HG03342 (cell line): ENCODE measurements around the gene NOS1AP.

Source experiments
- ATAC-seq: cut with Tn5 transposase; IDR thresholded peaks from one replicate; pipeline ENCODE4 v1.9.1; 2021; ENCODE audit warnings: mild to moderate bottlenecking, moderate library complexity; ENCODE audit not compliant: unreplicated experiment

The NOS1AP gene

DNA sequence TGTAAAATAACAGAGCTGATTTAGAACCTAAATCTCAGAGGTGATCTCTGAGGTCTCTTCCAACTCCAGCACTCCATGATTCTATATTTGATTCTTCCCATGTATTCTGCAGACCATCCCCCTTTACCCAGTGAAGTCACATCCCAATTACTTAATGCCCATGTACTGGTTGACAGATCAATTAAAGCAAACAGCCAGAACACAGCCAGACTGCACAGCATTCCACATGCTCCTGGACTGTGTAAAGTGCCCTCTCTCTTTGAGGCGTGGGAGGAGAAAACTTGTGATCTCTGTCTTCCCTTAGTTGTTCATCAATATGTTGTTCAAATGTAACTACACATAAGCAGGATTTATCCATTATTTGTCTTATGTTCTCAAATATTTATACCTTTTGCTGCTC is 18.1 kb downstream of the NOS1AP start:
- no peak for ATAC-seq

DNA sequence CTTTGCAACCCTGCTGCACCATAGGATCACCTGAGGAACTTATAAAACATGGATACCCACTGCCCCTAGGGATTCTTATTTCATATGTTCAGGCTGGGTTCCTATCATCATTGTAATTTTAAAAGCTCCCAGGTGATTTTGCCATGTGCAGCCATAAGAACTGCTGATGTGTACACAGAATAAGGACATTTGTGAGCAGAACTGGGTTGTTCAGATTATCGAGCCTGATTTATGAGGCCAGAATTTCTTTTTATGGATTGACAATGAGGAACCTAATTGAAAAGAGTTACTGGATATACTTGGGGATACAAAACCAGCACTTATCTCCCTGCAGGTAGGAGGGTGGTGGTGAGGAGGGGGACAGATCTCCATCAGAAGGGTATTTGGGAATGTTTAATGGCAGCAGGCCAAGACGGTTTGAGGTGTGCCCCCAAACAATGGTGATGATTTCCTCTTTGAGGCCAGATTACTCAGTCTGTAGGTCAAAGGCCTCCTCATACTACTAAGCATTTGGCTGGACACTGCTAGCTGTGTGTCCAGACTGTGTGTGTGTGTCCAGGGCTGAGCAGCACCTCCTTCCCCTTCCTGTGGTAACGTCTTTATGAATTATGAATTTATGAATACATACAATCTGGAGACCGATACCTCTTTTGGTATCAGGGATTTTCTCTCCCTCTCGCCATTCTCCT is 18.9 kb downstream of the NOS1AP start:
- no peak for ATAC-seq

- ATAC-seq: no peak
Measured at GRCh38 chr1:162089748-162090147, 20.3 kb downstream of the NOS1AP start.

DNA sequence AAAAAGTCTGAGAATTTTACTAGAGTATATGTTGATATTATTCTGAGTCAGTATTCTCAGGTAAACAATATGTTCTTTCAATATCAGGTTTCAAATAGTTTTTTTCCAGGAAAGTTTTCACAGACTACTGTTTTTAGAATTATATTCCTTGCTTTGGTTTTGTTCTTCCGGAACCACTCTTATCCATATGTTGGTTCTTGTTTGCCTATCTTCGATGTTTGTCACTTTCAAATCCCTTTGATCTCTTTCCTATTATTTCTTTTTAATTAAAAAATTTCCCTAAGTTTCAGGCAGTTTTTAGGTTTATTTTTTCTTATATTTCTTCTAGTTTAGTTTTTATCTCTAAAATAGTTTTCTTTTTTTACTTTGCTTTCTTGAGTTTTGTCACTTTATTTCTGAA is 20.9 kb downstream of the NOS1AP start:
- ATAC-seq: no peak

DNA sequence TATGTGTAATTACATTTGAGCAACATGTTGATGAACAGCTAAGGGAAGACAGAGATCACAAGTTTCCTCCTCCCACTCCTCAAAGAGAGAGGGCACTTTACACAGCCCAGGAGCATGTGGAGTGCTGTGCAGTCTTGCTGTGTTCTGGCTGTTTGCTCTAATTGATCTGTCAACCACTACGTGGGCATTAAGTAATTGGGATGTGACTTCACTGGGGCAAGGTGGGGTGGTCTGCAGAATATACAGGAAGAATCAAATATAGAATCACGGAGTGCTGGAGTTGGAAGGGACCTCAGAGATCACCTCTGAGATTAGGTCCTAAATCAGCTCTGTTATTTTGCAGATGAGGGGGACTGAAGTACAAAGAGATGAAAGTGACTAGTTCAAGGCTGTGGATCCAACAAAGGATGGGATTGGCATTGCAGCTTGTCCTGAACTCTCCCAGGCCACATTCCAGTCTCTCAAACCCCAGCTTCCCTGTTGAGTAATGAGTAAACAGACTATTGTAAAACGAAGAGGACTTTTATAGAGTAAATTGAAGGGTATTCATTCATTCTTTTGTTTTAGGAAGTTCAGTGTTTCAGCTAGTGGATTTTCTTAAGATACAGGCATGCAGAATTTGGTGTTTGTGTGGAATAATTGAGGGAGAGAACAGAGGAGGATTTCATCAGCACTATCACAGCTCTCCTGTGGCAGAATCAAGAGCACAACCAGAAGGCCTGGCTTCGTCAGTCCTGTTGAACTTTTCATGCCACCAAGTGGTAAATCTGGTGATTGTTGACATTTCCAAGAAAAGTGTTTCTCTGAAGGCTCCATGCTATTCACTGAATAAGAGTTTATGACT is 22.4 kb downstream of the NOS1AP start:
- no peak for ATAC-seq

DNA sequence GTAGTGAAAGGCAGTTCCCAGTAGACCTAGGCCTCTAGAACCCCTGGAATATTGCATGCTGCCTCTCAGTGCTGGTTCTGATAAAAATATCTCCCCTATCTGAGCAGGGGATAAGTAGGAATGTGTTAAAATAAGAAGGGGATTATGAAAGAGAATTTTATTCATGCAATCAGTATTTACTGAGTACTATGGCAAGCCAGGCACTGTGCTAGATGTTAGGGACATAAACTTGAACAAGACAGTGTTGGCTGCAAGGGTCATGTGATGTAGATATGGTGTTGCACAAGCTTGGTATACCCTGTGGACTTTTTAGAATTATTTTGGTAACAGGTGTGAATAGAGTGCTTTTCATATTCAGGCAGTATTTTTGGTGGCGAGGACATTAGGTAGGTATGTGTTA is 23.6 kb downstream of the NOS1AP start:
- ATAC-seq: no peak

DNA sequence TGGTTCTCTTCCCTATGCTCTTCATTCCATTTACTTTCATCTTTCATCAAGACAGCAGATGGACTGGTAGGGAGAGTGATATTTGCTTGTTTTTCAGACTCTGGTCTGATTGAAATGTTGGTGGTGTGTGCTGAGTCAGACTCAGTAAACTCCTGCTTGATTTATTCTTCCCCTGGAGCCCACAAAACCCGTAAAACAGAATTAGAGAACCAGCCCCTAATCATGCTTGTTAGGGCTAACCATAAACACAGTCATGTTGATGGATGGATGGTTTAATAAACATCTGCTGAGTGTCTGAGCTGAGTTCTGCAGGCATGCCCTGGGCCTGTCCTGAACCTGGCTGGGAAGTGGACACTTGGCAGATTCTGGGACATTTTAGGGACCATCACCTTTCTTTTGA is 24.8 kb downstream of the NOS1AP start:
- no peak for ATAC-seq

- no peak for ATAC-seq
Measured at GRCh38 chr1:162094723-162095122, 25.2 kb downstream of the NOS1AP start.

DNA sequence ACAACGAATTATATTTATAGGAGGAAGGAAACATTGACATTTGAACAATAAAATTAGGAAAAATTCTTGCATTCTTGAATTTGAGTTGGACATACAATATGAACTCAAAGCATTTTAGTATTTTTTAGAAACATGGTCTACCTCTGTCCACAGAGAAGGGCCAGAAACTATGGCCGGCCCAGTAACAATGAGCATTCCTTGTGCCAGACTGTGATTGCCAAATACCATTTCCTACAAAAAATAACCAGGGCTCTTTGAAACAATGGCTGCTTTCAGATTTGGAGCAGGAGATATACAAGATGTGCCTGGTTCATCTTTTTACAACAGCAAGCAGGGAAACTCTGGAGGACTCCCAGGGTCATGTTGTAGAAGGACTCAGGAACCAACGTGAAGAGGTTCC is 38.4 kb downstream of the NOS1AP start:
- no peak for ATAC-seq

- no peak for ATAC-seq
Measured at GRCh38 chr1:162108426-162108825, 38.9 kb downstream of the NOS1AP start.

- no peak for ATAC-seq
Measured at GRCh38 chr1:162110910-162111309, 41.4 kb downstream of the NOS1AP start.

GRCh38 chr1:162111572-162111971 is 42.1 kb downstream of the NOS1AP start:
- ATAC-seq: no peak

- ATAC-seq: no peak
Measured at GRCh38 chr1:162113419-162113818, 43.9 kb downstream of the NOS1AP start.

- no peak for ATAC-seq
Measured at GRCh38 chr1:162117039-162117774, 47.7 kb downstream of the NOS1AP start.

GRCh38 chr1:162118063-162118462 is 48.6 kb downstream of the NOS1AP start:
- no peak for ATAC-seq

GRCh38 chr1:162128693-162129356 is 59.3 kb downstream of the NOS1AP start:
- ATAC-seq: no peak

DNA sequence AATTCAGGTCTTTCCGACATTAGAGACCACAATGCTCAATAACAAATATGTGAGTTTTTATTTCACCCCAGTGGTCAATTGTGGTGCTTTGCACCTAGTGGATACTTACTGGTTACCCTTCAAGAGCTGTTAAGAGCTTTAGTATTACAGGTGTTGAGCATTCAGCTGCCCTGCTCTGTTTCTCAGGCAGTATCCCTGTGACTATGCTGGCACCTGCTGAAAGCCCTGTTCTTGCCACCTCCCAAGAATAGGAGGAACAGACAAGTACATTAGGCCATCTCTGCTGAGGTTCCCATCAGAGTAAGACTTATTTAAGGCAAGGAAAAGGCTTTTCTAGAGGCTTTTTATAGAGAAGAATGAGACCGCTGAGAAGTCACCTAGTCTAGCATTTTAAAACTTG is 60.8 kb downstream of the NOS1AP start:
- ATAC-seq: no peak

DNA sequence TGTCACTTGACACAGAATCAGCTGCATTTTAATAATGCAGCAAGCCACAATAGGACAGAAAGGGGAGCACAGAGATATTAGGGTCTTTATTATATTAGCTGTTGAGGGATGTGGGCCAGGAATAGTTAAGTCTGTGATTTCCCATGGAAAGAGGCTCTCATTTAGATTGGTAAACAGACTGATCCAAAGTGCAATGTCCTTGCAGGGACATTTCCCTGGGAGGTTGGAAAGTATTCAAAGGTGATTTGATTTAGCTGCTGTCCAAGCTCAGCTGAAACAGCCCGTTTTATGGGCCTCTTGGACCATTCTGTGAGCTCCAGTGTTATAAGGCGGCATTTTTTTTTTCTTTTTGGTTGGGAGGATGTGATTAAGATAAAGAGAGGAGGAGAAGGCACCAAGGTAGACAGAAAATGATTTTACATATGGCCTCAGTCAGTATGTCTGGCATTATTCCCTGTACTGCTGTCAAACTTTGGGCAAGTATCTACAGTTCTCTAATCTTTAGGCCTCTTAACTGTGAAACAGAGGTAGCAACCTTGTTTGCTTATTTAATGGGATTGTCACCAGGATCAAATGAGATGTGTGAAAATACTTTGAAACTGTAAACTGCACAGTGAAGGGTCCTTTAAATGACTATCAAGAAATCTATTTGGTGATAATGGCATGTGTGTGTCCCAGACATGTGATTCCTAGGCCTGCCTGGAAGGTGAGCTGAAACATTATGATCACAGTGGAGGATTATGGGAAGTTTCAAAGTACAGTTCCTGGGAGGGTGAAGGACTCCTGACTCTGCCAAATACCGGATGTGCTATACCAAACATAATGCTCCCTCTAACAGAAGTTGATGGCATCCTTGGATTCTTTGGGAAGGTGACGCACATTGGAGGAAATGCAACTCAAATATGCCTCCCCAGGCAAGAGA is 62.2 kb downstream of the NOS1AP start:
- ATAC-seq: no peak

DNA sequence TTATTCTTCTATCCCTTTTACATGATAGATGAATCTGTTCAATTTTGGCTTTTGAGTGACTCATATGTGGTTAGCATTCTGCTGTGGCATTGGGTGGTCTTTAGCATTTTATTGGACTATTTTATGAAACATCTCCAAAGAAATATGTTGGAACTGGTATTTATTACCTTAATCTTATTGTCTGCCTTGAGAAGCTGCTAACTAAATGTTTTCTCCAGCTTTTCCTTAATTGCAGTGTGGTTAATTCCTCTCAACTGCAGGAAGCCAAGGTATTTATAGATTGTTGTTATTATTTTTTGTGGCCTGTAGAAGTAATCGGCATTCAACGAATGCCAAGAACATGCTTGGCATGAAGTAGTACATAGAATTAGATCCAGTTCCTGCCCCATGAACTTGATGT is 64.1 kb downstream of the NOS1AP start:
- no peak for ATAC-seq

DNA sequence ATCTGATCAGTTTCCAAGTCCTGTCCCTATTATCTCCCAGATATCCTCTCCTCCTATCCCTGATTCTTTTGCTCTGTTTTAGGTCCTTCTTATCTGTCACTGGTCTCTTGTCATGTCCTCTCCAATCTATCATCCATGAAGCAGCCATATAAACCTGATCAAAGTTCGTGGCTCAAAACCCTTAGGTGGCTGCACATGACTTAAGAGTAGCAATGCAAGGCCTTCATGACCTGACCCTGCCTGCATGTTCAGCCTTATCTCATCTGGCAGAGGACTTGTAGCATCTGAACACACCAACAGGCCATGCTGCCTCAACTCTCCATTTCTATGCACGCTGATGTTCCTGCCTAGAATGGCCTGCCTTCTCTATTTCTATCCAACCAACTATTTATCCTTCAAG is 65.2 kb downstream of the NOS1AP start:
- no peak for ATAC-seq
